GM19452 (cell line): ENCODE measurements around the gene KLK8.

Experiments used
- ATAC-seq: cut with Tn5 transposase; IDR thresholded peaks from one replicate; pipeline ENCODE4 v1.9.1; 2021; ENCODE audit not compliant: unreplicated experiment

The KLK8 gene

GRCh38 chr19:50957587-50957986 is 43.8 kb downstream of the KLK8 start:
- no peak for ATAC-seq

DNA sequence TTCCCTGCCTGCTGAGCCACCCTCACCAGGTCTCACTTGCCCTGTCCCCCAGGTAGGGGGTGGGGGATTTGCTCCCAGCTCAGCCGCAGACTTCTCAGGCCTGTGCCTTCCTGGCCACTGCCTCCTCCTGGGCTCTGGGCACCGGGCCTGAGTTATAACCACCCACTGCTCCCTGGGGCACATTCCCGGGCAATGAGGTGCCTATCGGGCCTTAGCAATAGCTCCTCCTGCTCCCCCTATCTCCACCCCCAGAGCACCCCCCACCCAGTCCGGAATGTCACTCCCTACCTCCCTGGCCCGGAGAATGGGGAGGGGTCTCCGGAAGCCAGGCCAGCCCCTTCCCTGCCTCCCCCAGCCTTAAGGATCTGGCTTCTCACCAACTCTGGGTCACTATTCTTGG is 48.5 kb downstream of the KLK8 start, which contains the start of gene KLK5:
Gene KLK5, minus strand, starts transcription at position 129 of the 400 bp plus-strand sequence. CDS start 381 bp downstream, outside the sequence.
- no peak for ATAC-seq

DNA sequence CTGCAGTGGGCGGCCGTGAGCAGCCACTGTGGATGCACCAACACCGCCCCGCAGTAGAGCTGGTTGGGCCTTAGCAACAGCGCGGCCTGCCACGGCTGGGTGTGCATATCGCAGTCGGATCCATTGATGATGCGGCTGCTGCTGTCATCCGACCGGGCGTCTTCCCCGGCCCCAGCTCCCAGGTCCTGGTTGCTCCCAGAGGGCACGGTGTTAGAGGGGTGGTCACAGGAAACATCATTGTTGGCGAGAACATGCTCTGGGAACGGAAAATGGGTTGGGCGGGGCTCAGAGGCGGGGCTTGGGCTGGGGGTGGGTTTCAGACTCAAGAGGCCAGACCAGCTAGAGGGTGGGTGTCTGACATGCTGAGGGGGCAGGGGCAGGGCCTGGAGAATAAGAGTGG is 51.5 kb downstream of the KLK8 start:
- no peak for ATAC-seq

DNA sequence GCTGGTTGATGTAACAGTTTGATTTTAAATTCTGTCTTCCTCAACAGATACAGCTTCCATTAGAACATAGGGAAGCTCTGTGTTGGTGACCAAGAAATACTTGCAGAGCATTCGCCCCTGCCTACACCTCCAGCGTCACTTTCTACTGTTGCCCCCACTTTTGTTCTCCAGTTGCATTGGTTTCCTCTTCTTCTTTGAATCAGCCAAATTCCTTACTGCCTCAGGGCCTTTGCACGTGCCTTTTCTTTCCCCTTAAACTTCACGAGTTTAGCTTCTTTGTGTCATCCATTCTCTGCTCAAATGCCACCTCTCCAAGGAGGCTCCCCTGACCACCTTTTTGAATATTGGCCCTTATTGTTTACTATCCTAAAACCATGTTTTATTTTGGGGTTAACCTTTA is 54.3 kb downstream of the KLK8 start:
- ATAC-seq: no peak
